SK-N-SH (cell line): Measurements from ENCODE around the gene ROMO1. TPM values are rescaled to one million over a fixed set of nuclear protein-coding genes. Genes with fewer than 3 reads are reported as not detected.
"Not testable (repeated sequence)": the region's sequence is repeated elsewhere in the genome, so short reads cannot be mapped to it uniquely, and the experiment has no call there.

ENCODE experiments used
- CTCF ChIA-PET: fragments of 300-600, 350-600 bp; formaldehyde crosslinking; extraction: SDS; loops from one replicate; lab custom pipeline; 2021; lab: Yijun Ruan, JAX
- POLR2A ChIA-PET: fragments of 350-600 bp; sonication (Branson Sonifier 250); formaldehyde crosslinking; extraction: SDS; loops from one replicate; lab custom pipeline; 2020; ENCODE audit warnings: antibody characterized with exemption, inconsistent platforms; lab: Yijun Ruan, JAX
- DNase-seq: peaks from one replicate; pipeline ENCODE4 v3.0.0; 2012
- H2AFZ ChIP-seq: fragments of 200-600 bp; sonication (generic); 2 replicates; pipeline ENCODE4 v1.8.1; 2016; ENCODE audit warnings: antibody characterized with exemption, mild to moderate bottlenecking, low read depth
- H3F3A ChIP-seq: fragments of 200-600 bp; sonication (generic); replicated peaks from 2 replicates; pipeline ENCODE3; 2016; ENCODE audit warnings: antibody characterized with exemption, mild to moderate bottlenecking; ENCODE audit not compliant: insufficient read depth
- H3K27ac ChIP-seq, 2 experiments: fragments of 200-500 bp in 1 of 2; fragments of 200-600 bp in 1 of 2; sonication (Bioruptor generic) in 1 of 2; sonication (generic), shearing (Covaris generic) in 1 of 2; 2 replicates each; pipeline versions ENCODE4 v1.5.1 to v1.6.1; 2014 to 2016; ENCODE audit warnings: low read depth in 2 of 2, inconsistent platforms in 1 of 2, low read length in 1 of 2, mild to moderate bottlenecking in 1 of 2, mixed read lengths in 1 of 2
- H3K27me3 ChIP-seq: fragments of 200-600 bp; sonication (generic), shearing (Covaris generic); 2 replicates; pipeline ENCODE4 v1.6.1; 2016; ENCODE audit warnings: mixed run types; ENCODE audit not compliant: insufficient read depth
- H3K36me3 ChIP-seq, 2 experiments: fragments of 200-500 bp in 1 of 2; fragments of 200-600 bp in 1 of 2; sonication (Bioruptor generic) in 1 of 2; sonication (generic) in 1 of 2; replicated peaks in 1 of 2; 2 replicates each; pipeline versions ENCODE3 to v1.5.1; 2014 to 2016; ENCODE audit warnings: low read length in 1 of 2, mild to moderate bottlenecking in 1 of 2; ENCODE audit not compliant: insufficient read depth in 2 of 2, control insufficient read depth in 1 of 2
- H3K4me1 ChIP-seq, 2 experiments: fragments of 200-500 bp in 1 of 2; fragments of 200-600 bp in 1 of 2; sonication (Bioruptor generic) in 1 of 2; sonication (generic), shearing (Covaris generic) in 1 of 2; 2 replicates each; pipeline versions ENCODE4 v1.5.1 to v1.6.1; 2014 to 2016; ENCODE audit warnings: low read depth in 1 of 2, low read length in 1 of 2, mixed run types in 1 of 2; ENCODE audit not compliant: insufficient read depth in 2 of 2, control insufficient read depth in 1 of 2
- H3K4me2 ChIP-seq: fragments of 200-600 bp; sonication (generic), shearing (Covaris generic); 2 replicates; pipeline ENCODE4 v1.6.1; 2017; ENCODE audit warnings: mixed run types
- H3K4me3 ChIP-seq, 2 experiments: fragments of 200-500 bp in 1 of 2; fragments of 200-600 bp in 1 of 2; sonication (Bioruptor generic) in 1 of 2; sonication (generic), shearing (Covaris generic) in 1 of 2; 2 replicates each; pipeline versions ENCODE4 v1.5.1 to v1.8.1; 2014 to 2016; ENCODE audit warnings: low read depth in 2 of 2, inconsistent platforms in 1 of 2, low read length in 1 of 2, mild to moderate bottlenecking in 1 of 2, mixed read lengths in 1 of 2, moderate library complexity in 1 of 2
- H3K79me2 ChIP-seq: fragments of 200-600 bp; sonication (generic); 2 replicates; pipeline ENCODE4 v1.8.1; 2017; ENCODE audit warnings: mild to moderate bottlenecking; ENCODE audit not compliant: insufficient read depth
- H3K9ac ChIP-seq: fragments of 200-600 bp; sonication (generic); 2 replicates; pipeline ENCODE4 v1.6.1; 2017; ENCODE audit warnings: mixed run types
- H3K9me2 ChIP-seq: fragments of 200-600 bp; sonication (generic); 2 replicates; pipeline ENCODE4 v1.6.1; 2017; ENCODE audit warnings: mixed run types
- H3K9me3 ChIP-seq: fragments of 200-600 bp; sonication (generic); 2 replicates; pipeline ENCODE4 v1.6.1; 2017; ENCODE audit warnings: mixed run types, mild to moderate bottlenecking, moderate library complexity
- H4K20me1 ChIP-seq: fragments of 200-600 bp; sonication (generic); 2 replicates; pipeline ENCODE4 v1.6.1; 2017; ENCODE audit warnings: mild to moderate bottlenecking, mixed run types; ENCODE audit not compliant: insufficient read depth
- CHD2 ChIP-seq: fragments of 150-350 bp; IDR thresholded peaks from 2 replicates; pipeline ENCODE4 v1.6.1; 2018; ENCODE audit warnings: low read length; ENCODE audit not compliant: partially characterized antibody
- EP300 ChIP-seq, 2 experiments: IDR thresholded peaks; 2 replicates each; pipeline versions ENCODE4 v1.4.0 to v1.6.1; 2012; ENCODE audit warnings: borderline replicate concordance in 1 of 2, low read depth in 1 of 2, low read length in 1 of 2
- EZH2phosphoT487 ChIP-seq: fragments of 200-600 bp; sonication (generic); IDR thresholded peaks from 2 replicates; pipeline ENCODE4 v1.6.1; 2017; ENCODE audit warnings: low read depth, mixed run types, mild to moderate bottlenecking, antibody characterized with exemption, moderate library complexity, borderline replicate concordance
- GABPA ChIP-seq: IDR thresholded peaks from 2 replicates; pipeline ENCODE4 v1.4.0; 2012; ENCODE audit warnings: low read depth, mild to moderate bottlenecking
- GATA2 ChIP-seq: sonication (generic); formaldehyde crosslinking; IDR thresholded peaks from 2 replicates; pipeline ENCODE4 v1.5.0; 2020; ENCODE audit warnings: mild to moderate bottlenecking, missing genetic modification reagents
- JUND ChIP-seq: IDR thresholded peaks from 2 replicates; pipeline ENCODE4 v1.4.0; 2012
- MXI1 ChIP-seq: IDR thresholded peaks from 2 replicates; pipeline ENCODE4 v1.6.1; 2012; ENCODE audit warnings: mild to moderate bottlenecking, low read depth, low read length, improper control_type of control experiment
- NFIC ChIP-seq: IDR thresholded peaks from 2 replicates; pipeline ENCODE4 v1.4.0; 2012; ENCODE audit warnings: borderline replicate concordance
- RCOR1 ChIP-seq: fragments of 150-350 bp; IDR thresholded peaks from 2 replicates; pipeline ENCODE4 v1.6.1; 2017; ENCODE audit warnings: antibody characterized with exemption, low read length
- RFX5 ChIP-seq: IDR thresholded peaks from 2 replicates; pipeline ENCODE4 v1.6.1; 2012; ENCODE audit warnings: mild to moderate bottlenecking, improper control_type of control experiment, low read length
- SIN3A ChIP-seq: IDR thresholded peaks from 2 replicates; pipeline ENCODE4 v1.6.1; 2012; ENCODE audit warnings: low read depth, mild to moderate bottlenecking, low read length, moderate library complexity, borderline replicate concordance
- TCF12 ChIP-seq: IDR thresholded peaks from 2 replicates; pipeline ENCODE4 v1.4.0; 2012
- YY1 ChIP-seq: IDR thresholded peaks from 2 replicates; pipeline ENCODE4 v1.4.0; 2012; ENCODE audit warnings: low read depth, mild to moderate bottlenecking
- ZBTB33 ChIP-seq: IDR thresholded peaks from 2 replicates; pipeline ENCODE4 v1.4.0; 2012; ENCODE audit warnings: low read depth, borderline replicate concordance
- WGBS: methylation state at CpG from one replicate; pipeline ENCODE4 v1.1.6; 2017; ENCODE audit warnings: low lambda C conversion rate; 5-methylcytosine and 5-hydroxymethylcytosine counted together
- polyA plus RNA-seq, 3 experiments: library from polyadenylated mRNA; depleted of rRNA; stranded (reverse); fragments of >200 nt; gene quantifications; 2 replicates each; pipeline ENCODE4 v1.2.3, GENCODE V29; 2012
- TF ChIP-seq, protein P1 (sequence below): IDR thresholded peaks from 2 replicates; pipeline ENCODE4 v1.4.0; 2012; ENCODE audit warnings: low read depth

ROMO1 gene
- polyA plus RNA-seq, 1 of the 3 experiments (the other 2 are of a cell fraction): 1,273 TPM

DNA sequence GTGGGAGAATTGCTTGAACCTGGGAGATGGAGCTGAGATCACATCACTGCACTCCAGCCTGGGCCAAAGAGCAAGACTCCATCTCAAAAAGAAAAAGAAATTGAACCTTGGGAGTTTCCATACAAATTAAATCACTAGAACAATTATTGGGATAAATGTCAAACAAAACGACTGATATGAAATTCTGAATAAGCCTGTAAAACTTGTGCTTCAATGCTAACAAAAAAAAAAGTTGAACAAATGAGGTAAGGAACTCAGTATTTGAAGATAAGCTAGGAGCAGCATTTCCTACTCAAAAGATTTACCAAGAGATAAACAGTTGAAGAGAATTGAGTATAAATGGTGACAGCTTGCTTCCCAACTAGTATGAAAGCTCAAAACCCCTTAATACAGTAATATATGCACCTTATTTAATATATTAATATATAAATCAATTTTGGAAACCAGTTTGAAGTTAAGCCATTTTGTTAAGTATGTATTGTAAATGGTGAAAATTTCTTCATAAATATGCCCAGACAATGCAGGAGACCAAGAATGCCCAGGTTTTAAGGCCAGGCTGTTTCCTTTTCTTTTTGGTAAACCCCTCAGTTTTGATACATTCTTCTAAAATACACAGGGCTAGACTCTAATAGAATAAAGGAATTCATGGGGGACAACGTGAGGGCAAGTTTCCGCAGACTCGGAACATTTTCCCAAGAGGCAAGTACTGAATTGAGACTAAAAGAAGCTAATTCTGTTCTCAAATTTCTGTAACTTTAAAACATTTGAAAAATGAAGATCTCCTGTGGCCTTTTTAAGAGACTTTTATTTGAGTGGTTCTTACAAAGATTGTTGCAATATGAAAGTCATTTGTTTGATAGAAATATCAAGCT is 3.9 kb downstream of the ROMO1 start:
- peaks cover 75% of the 10 kb centered on the region for H3K79me2 ChIP-seq
- H3K4me3 ChIP-seq: no peak overlapping the region
- DNase-seq: no peak
- peaks cover 51% of the 10 kb centered on the region for H4K20me1 ChIP-seq
- peak overlapping the region in 1 of 2 experiments; percentile 89; a peak in 2 of 4 replicates for H3K27ac ChIP-seq
- TF ChIP-seq SIN3A: no peak
- H3K9ac ChIP-seq: no peak overlapping the region
- peaks cover 62 to 75% of the 10 kb centered on the region in 2 experiments for H3K36me3 ChIP-seq
- H2AFZ ChIP-seq: no peak overlapping the region
- H3K4me2 ChIP-seq: no peak overlapping the region
- H3K27me3 ChIP-seq: no peaks in the 10 kb centered on the region
- WGBS: 81% methylated on average over 4 of the region's 4 CpGs
- H3K4me1 ChIP-seq: peaks cover 0 to 9% of the 10 kb centered on the region in 2 experiments; a peak in 3 of 4 replicates
- CTCF ChIA-PET: interaction anchor here (1.4 to 1.8 kb wide), 3 partner anchors 36 to 239 kb away, joined by 4 to 5 read pairs (median 4); no protein-coding TSS in a partner anchor
- POLR2A ChIA-PET: interaction anchor here (0.6 to 1.4 kb wide), 2 partner anchors 87 to 91 kb away, joined by 3 read pairs; partner anchors contain the start of gene SPAG4
- no peaks in the 10 kb centered on the region for H3K9me3 ChIP-seq
- no peaks in the 10 kb centered on the region for H3K9me2 ChIP-seq
- H3F3A ChIP-seq: peaks cover 83% of the 10 kb centered on the region

DNA sequence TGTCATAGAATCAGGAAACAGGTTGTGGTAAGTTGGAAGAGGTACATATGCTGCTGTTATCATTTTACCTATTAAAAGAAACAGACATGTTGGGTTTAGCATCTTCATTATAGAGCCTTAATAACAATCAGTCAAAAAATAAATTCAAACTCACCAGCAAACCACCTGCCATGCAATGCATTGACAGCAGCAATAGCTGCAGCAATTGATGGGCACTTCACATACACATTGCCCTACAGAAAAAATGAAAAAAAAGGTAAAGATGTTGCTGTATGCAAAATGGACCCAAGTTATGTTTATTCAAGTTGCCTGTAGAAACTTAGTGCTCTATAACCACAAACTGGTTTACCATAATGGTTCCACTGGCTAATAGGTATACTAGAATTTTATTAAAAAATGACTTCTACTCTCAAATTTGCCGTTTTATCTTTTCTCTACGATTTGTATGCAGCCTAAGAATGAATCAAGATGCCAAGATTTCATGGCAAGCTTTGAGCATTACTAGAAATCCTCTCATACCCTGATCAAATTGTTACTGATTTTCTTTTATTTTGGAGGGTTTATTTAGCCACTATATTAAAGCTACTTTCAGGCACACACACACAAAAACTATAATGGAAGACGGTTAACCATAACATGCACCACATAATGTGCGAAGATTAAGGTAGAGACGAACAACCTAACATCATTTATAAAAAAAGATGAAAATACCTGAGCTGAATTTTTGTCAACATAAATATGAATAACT is 5.5 kb downstream of the ROMO1 start:
- no peak overlapping the region for H2AFZ ChIP-seq
- POLR2A ChIA-PET: no interaction called here
- TF ChIP-seq JUND: no peak
- TF ChIP-seq MXI1: no peak
- no peak for TF ChIP-seq TCF12
- no peak for TF ChIP-seq YY1
- no peak for TF ChIP-seq EZH2phosphoT487
- TF ChIP-seq, protein P1, sequence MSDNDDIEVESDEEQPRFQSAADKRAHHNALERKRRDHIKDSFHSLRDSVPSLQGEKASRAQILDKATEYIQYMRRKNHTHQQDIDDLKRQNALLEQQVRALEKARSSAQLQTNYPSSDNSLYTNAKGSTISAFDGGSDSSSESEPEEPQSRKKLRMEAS: no peak
- no peak for TF ChIP-seq RCOR1
- TF ChIP-seq GABPA: no peak
- TF ChIP-seq SIN3A: no peak
- no peak for TF ChIP-seq ZBTB33
- TF ChIP-seq GATA2: no peak
- no peak for TF ChIP-seq RFX5
- no peak for TF ChIP-seq EP300 (IDR thresholded peaks at IDR 0.05; ENCODE audit: borderline replicate concordance in 1 of 2, low read depth in 1 of 2, low read length in 1 of 2)
- no peak for TF ChIP-seq CHD2
- no peak for TF ChIP-seq NFIC
- peak overlapping the region in 1 of 2 experiments; percentile 89; a peak in 1 of 4 replicates for H3K27ac ChIP-seq
- H3F3A ChIP-seq: peaks cover 98% of the 10 kb centered on the region
- H3K9ac ChIP-seq: no peak overlapping the region
- H3K4me2 ChIP-seq: no peak overlapping the region
- DNase-seq: no peak
- 90% methylated on average over 5 of the region's 5 CpGs for WGBS
- H3K4me3 ChIP-seq: no peak overlapping the region
- H3K36me3 ChIP-seq: peaks cover 78 to 92% of the 10 kb centered on the region in 2 experiments
- H3K9me3 ChIP-seq: no peaks in the 10 kb centered on the region
- H3K79me2 ChIP-seq: peaks cover 82% of the 10 kb centered on the region
- CTCF ChIA-PET: interaction anchor here (1.2 to 3.1 kb wide), 4 partner anchors 14 to 180 kb away, joined by 3 to 12 read pairs (median 4); no protein-coding TSS in a partner anchor
- H3K4me1 ChIP-seq: peaks cover 5 to 9% of the 10 kb centered on the region in 2 experiments
- no peaks in the 10 kb centered on the region for H3K27me3 ChIP-seq
- H3K9me2 ChIP-seq: no peaks in the 10 kb centered on the region
- H4K20me1 ChIP-seq: peaks cover 67% of the 10 kb centered on the region

DNA sequence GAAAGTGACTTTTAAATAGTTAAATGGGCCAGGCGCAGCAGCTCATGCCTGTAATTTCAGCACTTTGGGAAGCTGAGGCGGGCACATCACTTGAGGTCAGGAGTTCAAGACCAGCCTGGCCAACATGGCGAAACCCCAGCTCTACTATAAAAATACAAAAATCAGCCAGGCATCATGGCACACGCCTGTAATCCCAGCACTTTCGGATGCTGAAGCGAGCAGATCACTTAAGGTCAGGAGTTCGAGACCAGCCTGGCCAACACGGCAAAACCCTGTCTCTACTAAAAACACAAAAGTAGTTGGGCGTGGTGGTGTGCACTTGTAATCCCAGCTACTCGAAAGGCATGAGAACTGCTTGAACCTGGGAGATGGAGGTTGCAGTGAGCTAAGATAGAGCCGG is 6.7 kb downstream of the ROMO1 start:
- peaks cover 80% of the 10 kb centered on the region for H4K20me1 ChIP-seq
- H3K4me3 ChIP-seq, H3K9me3 ChIP-seq, H3K9me2 ChIP-seq, H3K4me2 ChIP-seq, DNase-seq, H3K27me3 ChIP-seq, POLR2A ChIA-PET, H2AFZ ChIP-seq, H3K9ac ChIP-seq: not testable (repeated sequence)
- H3K79me2 ChIP-seq: peaks cover 82% of the 10 kb centered on the region
- CTCF ChIA-PET: interaction anchor here (1.2 to 3.1 kb wide), 3 partner anchors 13 to 242 kb away, joined by 3 to 12 read pairs (median 5); no protein-coding TSS in a partner anchor
- H3K27ac ChIP-seq: peak overlapping the region in 1 of 2 experiments; percentile 0; a peak in 1 of 4 replicates
- peaks cover 100% of the 10 kb centered on the region for H3F3A ChIP-seq
- H3K4me1 ChIP-seq: peaks cover 0 to 19% of the 10 kb centered on the region in 2 experiments
- H3K36me3 ChIP-seq: peaks cover 89 to 96% of the 10 kb centered on the region in 2 experiments
- WGBS: 92% methylated on average over 11 of the region's 11 CpGs
